Prostate gland (tissue), 2 donors: Measurements from ENCODE around the gene ARL10. TPM values are rescaled to one million over a fixed set of nuclear protein-coding genes. Genes with fewer than 3 reads are reported as not detected.

Experiments used
- DNase-seq: peaks from one replicate; pipeline ENCODE4 v3.0.0-alpha.2; 2019; ENCODE audit warnings: low spot score
- H3K27ac ChIP-seq, 2 donors: fragments of 200-600 bp; sonication (generic); 2 replicates each; pipeline ENCODE4 v1.5.1; 2017 to 2019
- H3K27me3 ChIP-seq: fragments of 200-600 bp; sonication (generic); replicated peaks from 2 replicates; pipeline ENCODE4 v1.5.1; 2019; ENCODE audit not compliant: insufficient read depth
- H3K36me3 ChIP-seq, 2 donors: fragments of 200-600 bp; sonication (generic); 1 replicate in 1 of 2; 2 replicates in 1 of 2; pipeline versions ENCODE4 v1.5.1 to v1.8.1; 2017 to 2019
- H3K4me1 ChIP-seq: fragments of 200-600 bp; sonication (generic); replicated peaks from 2 replicates; pipeline ENCODE4 v1.5.1; 2019
- H3K4me3 ChIP-seq, 2 donors: fragments of 200-600 bp; sonication (generic); 2 replicates each; pipeline ENCODE4 v1.5.1; 2017 to 2019
- H3K9me3 ChIP-seq: fragments of 200-600 bp; sonication (generic); 2 replicates; pipeline ENCODE4 v1.5.1; 2017
- CTCF ChIP-seq, 4 experiments: fragments of 200-600 bp in 2 of 4; fragments of 450-650 bp in 2 of 4; sonication (generic) in 2 of 4; IDR thresholded peaks; 1 replicate in 3 of 4; 2 replicates in 1 of 4; pipeline ENCODE4 v1.5.1; 2016 to 2019; ENCODE audit warnings: antibody characterized with exemption in 4 of 4, mild to moderate bottlenecking in 2 of 4, moderate library complexity in 2 of 4
- POLR2A ChIP-seq: fragments of 450-650 bp; IDR thresholded peaks from one replicate; pipeline ENCODE4 v1.6.1; 2016; ENCODE audit warnings: antibody characterized with exemption, mild to moderate bottlenecking
- POLR2AphosphoS5 ChIP-seq: sonication (generic); formaldehyde crosslinking; IDR thresholded peaks from one replicate; pipeline ENCODE4 v1.6.1; 2017; ENCODE audit warnings: antibody characterized with exemption
- WGBS: methylation state at CpG from one replicate; pipeline ENCODE4 v1.1.5; 2018; 5-methylcytosine and 5-hydroxymethylcytosine counted together
- intact Hi-C: fragments of 100-400 bp; cut with DNase I; formaldehyde crosslinking; loops from one replicate; pipeline ENCODE4 v1.14.2; 2022
- total RNA-seq, 2 donors: library from RNA; depleted of rRNA; stranded (reverse); fragments of >200 nt; gene quantifications; one replicate each; pipeline ENCODE4 v1.1.0, GENCODE V29; 2016

ARL10 gene
- total RNA-seq, 2 donors from 2014 or later: 2.4 to 8.2 TPM

- Histone ChIP-seq H3K4me1 (peaks cover 4% of the 10 kb centered on the region), H3K36me3 (peaks cover 0 to 5% of the 10 kb centered on the region in 2 donors), H3K27me3 (no peaks in the 10 kb centered on the region), H3K9me3 (no peaks in the 10 kb centered on the region), H3K4me3 (no peak overlapping the region), H3K27ac (no peak overlapping the region)
- intact Hi-C loops: no loop called here
- DNase-seq: no peak
- WGBS: 85% methylated on average over 16 of the region's 16 CpGs
- TF ChIP-seq POLR2A (no peak), POLR2AphosphoS5 (no peak)
Observed at GRCh38 chr5:176355400-176356178, 9.7 kb upstream of the ARL10 start.

- Histone ChIP-seq H3K36me3 (peaks cover 0 to 5% of the 10 kb centered on the region in 2 donors), H3K27ac (no peak overlapping the region), H3K9me3 (no peaks in the 10 kb centered on the region), H3K4me3 (no peak overlapping the region), H3K4me1 (peaks cover 4% of the 10 kb centered on the region), H3K27me3 (no peaks in the 10 kb centered on the region)
- TF ChIP-seq POLR2AphosphoS5 (no peak), CTCF (IDR thresholded peaks at IDR 0.05) (no peak), POLR2A (no peak)
- intact Hi-C loops: no loop called here
- 92% methylated on average over 3 of the region's 3 CpGs for WGBS
- DNase-seq: no peak
Observed at GRCh38 chr5:176356179-176356566, 9.1 kb upstream of the ARL10 start.

GRCh38 chr5:176359658-176360057, 5.6 kb upstream of the ARL10 start:
- H3K27ac ChIP-seq: no peak overlapping the region

GRCh38 chr5:176360894-176361436, 4.3 kb upstream of the ARL10 start:
- 1% methylated on average over 27 of the region's 27 CpGs for WGBS
- intact Hi-C loops: no loop called here
- Histone ChIP-seq H3K9me3 (no peaks in the 10 kb centered on the region), H3K27me3 (no peaks in the 10 kb centered on the region), H3K36me3 (no peaks in the 10 kb centered on the region), H3K4me3 (peak overlapping the region; percentile 74 to 98), H3K27ac (peak overlapping the region; percentile 81 to 85), H3K4me1 (peaks cover 4% of the 10 kb centered on the region)
- no peak for DNase-seq
- no peak for TF ChIP-seq POLR2AphosphoS5

More at GRCh38 chr5:176359658-176360057, 5.6 kb upstream of the ARL10 start:
- 33% methylated on average over 4 of the region's 4 CpGs for WGBS
- Histone ChIP-seq H3K4me3 (no peak overlapping the region), H3K36me3 (no peaks in the 10 kb centered on the region), H3K4me1 (peaks cover 4% of the 10 kb centered on the region), H3K9me3 (no peaks in the 10 kb centered on the region), H3K27me3 (no peaks in the 10 kb centered on the region)
- DNase-seq: no peak
- TF ChIP-seq POLR2AphosphoS5: no peak
- no peak for TF ChIP-seq CTCF (IDR thresholded peaks at IDR 0.05)
- no peak for TF ChIP-seq POLR2A
- intact Hi-C loops: no loop called here

- H3K4me1 ChIP-seq: peaks cover 4% of the 10 kb centered on the region
- H3K27ac ChIP-seq: peak within 1 kb of the TSS; percentile 81 to 85
- no peaks in the 10 kb centered on the region for H3K27me3 ChIP-seq
- WGBS: 3% methylated on average over 51 of the region's 56 CpGs
- TF ChIP-seq POLR2AphosphoS5 (peak; percentile 96), CTCF (IDR thresholded peaks at IDR 0.05) (peak in 3 of 4 experiments; percentile 13 to 49 (median 46)), POLR2A (peak; percentile 83)
- intact Hi-C loops: no loop called here
- peak within 1 kb of the TSS; percentile 74 to 98 for H3K4me3 ChIP-seq
- DNase-seq: peak; percentile 95
- no peaks in the 10 kb centered on the region for H3K36me3 ChIP-seq
- no peaks in the 10 kb centered on the region for H3K9me3 ChIP-seq
Observed at GRCh38 chr5:176361437-176362232, 3.7 kb upstream of the ARL10 start, which contains the start of gene KIAA1191. Gene KIAA1191, minus strand, starts transcription at chr5:176361764. Its CDS starts 2,256 bp downstream, at chr5:176359508.
